ENCODE data around the gene DRAM1.

DRAM1 gene

DNA sequence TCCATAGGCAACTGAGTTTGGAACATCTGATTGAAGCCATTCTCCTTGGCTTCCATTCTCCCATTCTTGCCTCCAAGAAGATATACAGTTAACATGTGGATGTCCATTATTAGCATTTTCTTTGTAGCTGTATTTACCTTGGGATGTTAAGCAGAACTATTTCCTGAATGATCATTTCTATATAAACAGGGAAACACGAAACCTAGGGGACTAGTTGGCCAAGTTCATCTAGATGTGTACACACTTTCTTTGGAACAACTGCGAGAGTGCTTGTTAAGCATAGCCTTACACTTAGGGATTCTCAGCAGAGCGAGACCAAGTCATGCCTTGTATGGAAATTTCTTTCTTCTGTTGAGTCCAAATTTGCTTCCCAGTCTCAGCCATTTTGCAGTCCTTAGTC lies 42.1 kb downstream of the DRAM1 start:
- Histone ChIP-seq H3K36me3 (peaks cover 29% of the 10 kb centered on the region), H3K4me3 (ENCODE audit: low read depth in 1 of 2, low read length in 1 of 2) (no peak overlapping the region), H3K27ac (no peak overlapping the region), H3K4me1 (ENCODE audit: control insufficient read depth in 1 of 2, insufficient read depth in 1 of 2, low read depth in 1 of 2, low read length in 1 of 2) (peaks cover 11 to 12% of the 10 kb centered on the region in 2 experiments), H3K27me3 (no peaks in the 10 kb centered on the region), H3K9me3 (no peaks in the 10 kb centered on the region)
- no peak for TF ChIP-seq CTCF (IDR thresholded peaks at IDR 0.05)

DNA sequence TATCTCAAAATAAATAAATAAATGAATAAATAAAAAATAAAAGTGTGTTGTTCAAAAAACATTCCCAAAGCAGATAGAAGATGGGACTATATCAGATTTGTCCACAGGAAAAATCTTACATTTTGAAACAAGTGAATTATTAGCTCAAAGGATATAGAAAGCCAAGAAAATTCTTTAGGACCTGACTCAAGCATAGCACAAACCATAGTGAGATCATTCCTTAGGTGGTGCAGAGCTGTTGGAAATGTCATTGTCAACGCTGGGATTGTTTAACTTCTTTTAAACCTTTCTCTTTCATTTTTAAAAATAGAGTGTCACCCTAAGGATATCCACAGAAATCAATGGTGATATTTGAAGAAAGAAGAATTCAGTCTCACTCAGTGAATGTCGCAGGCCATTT lies 43.5 kb downstream of the DRAM1 start:
- Histone ChIP-seq H3K36me3 (peaks cover 29% of the 10 kb centered on the region), H3K4me3 (ENCODE audit: low read depth in 1 of 2, low read length in 1 of 2) (no peak overlapping the region), H3K4me1 (ENCODE audit: control insufficient read depth in 1 of 2, insufficient read depth in 1 of 2, low read depth in 1 of 2, low read length in 1 of 2) (peaks cover 21% of the 10 kb centered on the region in 2 experiments), H3K27me3 (no peaks in the 10 kb centered on the region), H3K27ac (no peak overlapping the region), H3K9me3 (no peaks in the 10 kb centered on the region)
- no peak for TF ChIP-seq CTCF (IDR thresholded peaks at IDR 0.05)

- H3K27ac ChIP-seq: no peak overlapping the region
- H3K4me3 ChIP-seq (ENCODE audit: low read depth in 1 of 2, low read length in 1 of 2): no peak overlapping the region
- H3K9me3 ChIP-seq: no peaks in the 10 kb centered on the region
- no peak for TF ChIP-seq CTCF (IDR thresholded peaks at IDR 0.05)
- H3K27me3 ChIP-seq: no peaks in the 10 kb centered on the region
- H3K36me3 ChIP-seq: peaks cover 29% of the 10 kb centered on the region
- peaks cover 32 to 33% of the 10 kb centered on the region in 2 experiments for H3K4me1 ChIP-seq (ENCODE audit: control insufficient read depth in 1 of 2, insufficient read depth in 1 of 2, low read depth in 1 of 2, low read length in 1 of 2)
Observed at GRCh38 chr12:101923045-101923718, 45.8 kb downstream of the DRAM1 start.

DNA sequence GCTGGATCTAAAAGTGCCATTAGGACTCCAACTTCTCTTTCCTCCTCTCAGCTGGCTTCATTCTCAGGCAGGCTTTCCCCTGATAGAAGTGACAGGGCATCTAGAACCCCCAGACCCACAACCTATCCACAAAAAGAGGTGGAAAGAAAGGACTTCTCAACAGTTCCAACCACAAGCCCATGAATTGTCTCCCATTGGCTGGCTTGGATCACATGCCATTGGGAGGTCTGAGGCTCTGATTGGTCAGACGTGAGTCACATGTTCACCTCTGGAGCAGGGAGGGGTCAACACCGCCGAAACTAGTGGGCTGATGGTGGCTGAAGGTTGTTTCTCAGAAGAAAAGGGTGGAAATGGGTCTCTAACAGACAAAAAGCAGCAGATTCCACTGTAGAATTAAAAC lies 47.2 kb downstream of the DRAM1 start:
- Histone ChIP-seq H3K27me3 (no peaks in the 10 kb centered on the region), H3K4me1 (ENCODE audit: control insufficient read depth in 1 of 2, insufficient read depth in 1 of 2, low read depth in 1 of 2, low read length in 1 of 2) (peaks cover 43% of the 10 kb centered on the region in 2 experiments), H3K4me3 (ENCODE audit: low read depth in 1 of 2, low read length in 1 of 2) (no peak overlapping the region), H3K27ac (no peak overlapping the region), H3K9me3 (no peaks in the 10 kb centered on the region), H3K36me3 (peaks cover 29% of the 10 kb centered on the region)
- TF ChIP-seq CTCF (IDR thresholded peaks at IDR 0.05): no peak

DNA sequence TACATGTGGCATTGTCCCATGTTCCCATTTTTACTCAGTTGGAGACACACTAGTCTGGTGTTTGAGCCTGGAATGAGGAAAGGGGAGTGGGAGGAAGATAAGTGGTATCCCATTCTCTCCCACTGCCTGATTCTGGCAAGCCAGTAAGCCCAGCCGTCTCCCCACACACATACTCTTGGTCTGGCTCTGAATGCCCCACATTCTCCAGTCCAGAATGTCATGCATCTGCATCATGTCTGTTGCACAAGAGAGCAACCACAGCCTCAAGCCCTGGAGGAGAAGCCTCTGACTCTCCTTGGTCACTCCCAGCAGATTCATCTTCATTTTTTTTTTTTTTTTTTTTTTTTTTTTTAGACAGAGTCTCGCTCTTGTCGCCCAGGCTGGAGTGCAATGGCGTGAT lies 48.0 kb downstream of the DRAM1 start:
- H3K27ac ChIP-seq: peak overlapping the region; percentile 80
- peaks cover 29% of the 10 kb centered on the region for H3K36me3 ChIP-seq
- no peaks in the 10 kb centered on the region for H3K9me3 ChIP-seq
- no peak overlapping the region for H3K4me3 ChIP-seq (ENCODE audit: low read depth in 1 of 2, low read length in 1 of 2)
- TF ChIP-seq CTCF (IDR thresholded peaks at IDR 0.05): no peak
- no peaks in the 10 kb centered on the region for H3K27me3 ChIP-seq
- H3K4me1 ChIP-seq (ENCODE audit: control insufficient read depth in 1 of 2, insufficient read depth in 1 of 2, low read depth in 1 of 2, low read length in 1 of 2): peaks cover 43% of the 10 kb centered on the region in 2 experiments

All from neutrophil (primary cell).